IMR-90 (cell line): ENCODE measurements around the gene NCOA5.

Experiments
- POLR2A ChIP-seq: IDR thresholded peaks from 2 replicates; pipeline ENCODE4 v1.6.1; 2012; ENCODE audit warnings: mild to moderate bottlenecking, low read depth, low read length
- TF ChIP-seq, protein P1 (sequence below): conservative IDR thresholded peaks from 2 replicates; pipeline ENCODE4 v1.5.1; 2012; ENCODE audit warnings: mild to moderate bottlenecking, low read depth, low read length, improper control_type of control experiment

- TF ChIP-seq, protein P1, sequence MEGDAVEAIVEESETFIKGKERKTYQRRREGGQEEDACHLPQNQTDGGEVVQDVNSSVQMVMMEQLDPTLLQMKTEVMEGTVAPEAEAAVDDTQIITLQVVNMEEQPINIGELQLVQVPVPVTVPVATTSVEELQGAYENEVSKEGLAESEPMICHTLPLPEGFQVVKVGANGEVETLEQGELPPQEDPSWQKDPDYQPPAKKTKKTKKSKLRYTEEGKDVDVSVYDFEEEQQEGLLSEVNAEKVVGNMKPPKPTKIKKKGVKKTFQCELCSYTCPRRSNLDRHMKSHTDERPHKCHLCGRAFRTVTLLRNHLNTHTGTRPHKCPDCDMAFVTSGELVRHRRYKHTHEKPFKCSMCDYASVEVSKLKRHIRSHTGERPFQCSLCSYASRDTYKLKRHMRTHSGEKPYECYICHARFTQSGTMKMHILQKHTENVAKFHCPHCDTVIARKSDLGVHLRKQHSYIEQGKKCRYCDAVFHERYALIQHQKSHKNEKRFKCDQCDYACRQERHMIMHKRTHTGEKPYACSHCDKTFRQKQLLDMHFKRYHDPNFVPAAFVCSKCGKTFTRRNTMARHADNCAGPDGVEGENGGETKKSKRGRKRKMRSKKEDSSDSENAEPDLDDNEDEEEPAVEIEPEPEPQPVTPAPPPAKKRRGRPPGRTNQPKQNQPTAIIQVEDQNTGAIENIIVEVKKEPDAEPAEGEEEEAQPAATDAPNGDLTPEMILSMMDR: no peak
- TF ChIP-seq POLR2A: no peak
These were observed 16.7 kb downstream of the NCOA5 start for GRCh38 chr20:46073024-46073423.
